Right ventricle myocardium superior (tissue), 1 donor: Measurements from ENCODE around the gene ST7. TPM values are rescaled to one million over a fixed set of nuclear protein-coding genes. Genes with fewer than 3 reads are reported as not detected.

Experiments used
- ATAC-seq: fragments of 200-7000 bp; cut with Tn5 transposase; one replicate; pipeline ENCODE4 v1.9.1; 2020; ENCODE audit warnings: mild to moderate bottlenecking; ENCODE audit not compliant: poor library complexity
- DNase-seq: peaks from one replicate; pipeline ENCODE4 v3.0.0-alpha.2; 2020
- intact Hi-C: fragments of 100-400 bp; cut with DNase I; formaldehyde crosslinking; loops from one replicate; pipeline ENCODE4 v1.11.2; 2022
- total RNA-seq: library from RNA; stranded (reverse); fragmentation: NEBNext Ultra II Directional; extraction: Animal tissue kit (Norgen Biotek cat#: 25700); gene quantifications from one replicate; pipeline ENCODE4 v1.2.1, GENCODE V29; 2021
- donor health status: DM: no; HTN: yes; CAD: no; lungs with severe emphysema.

The ST7 gene
- total RNA-seq, 1 donor from 2014 or later: 29.7 TPM

DNA sequence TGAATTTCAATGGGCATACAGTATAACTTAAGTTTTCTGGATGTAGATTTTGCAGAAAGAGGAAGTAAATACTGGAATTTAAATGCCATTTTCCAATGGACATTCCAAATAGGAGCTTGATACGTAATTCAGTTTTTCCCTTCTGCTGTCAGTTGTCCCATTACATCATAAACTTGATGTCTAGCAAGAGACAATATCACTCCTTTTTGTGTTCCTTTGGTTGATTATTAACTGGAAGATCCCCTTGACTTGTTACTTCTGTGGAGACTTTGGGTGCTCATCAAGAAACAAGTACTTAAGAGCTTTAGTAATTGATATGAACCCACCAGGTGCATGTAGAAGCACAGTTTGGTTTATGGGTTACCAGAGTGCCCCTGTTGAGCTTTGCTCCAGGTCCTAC, 116.1 kb downstream of the ST7 start:
- ATAC-seq: no peak
- no peak for DNase-seq
- intact Hi-C loops: no loop called here

DNA sequence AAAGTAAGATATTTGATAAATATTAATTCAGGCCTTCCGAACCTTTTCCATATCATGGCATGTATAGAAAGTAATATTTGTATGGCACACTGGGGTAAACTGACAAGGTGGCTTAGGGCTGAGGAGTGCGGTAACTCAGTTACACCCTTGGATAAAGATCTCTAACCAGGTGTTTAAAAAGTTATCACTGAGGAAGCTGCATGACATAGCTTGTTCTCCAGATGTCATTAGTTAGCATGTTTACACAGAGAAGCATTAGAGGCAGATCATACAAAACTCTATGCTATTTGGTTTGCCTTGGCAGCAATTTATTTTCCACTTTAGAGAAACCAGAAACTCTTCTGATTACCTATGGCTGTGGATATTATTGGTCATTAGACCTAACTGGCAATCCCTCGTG, 118.2 kb downstream of the ST7 start:
- intact Hi-C loops: no loop called here
- DNase-seq: no peak
- ATAC-seq: no peak

DNA sequence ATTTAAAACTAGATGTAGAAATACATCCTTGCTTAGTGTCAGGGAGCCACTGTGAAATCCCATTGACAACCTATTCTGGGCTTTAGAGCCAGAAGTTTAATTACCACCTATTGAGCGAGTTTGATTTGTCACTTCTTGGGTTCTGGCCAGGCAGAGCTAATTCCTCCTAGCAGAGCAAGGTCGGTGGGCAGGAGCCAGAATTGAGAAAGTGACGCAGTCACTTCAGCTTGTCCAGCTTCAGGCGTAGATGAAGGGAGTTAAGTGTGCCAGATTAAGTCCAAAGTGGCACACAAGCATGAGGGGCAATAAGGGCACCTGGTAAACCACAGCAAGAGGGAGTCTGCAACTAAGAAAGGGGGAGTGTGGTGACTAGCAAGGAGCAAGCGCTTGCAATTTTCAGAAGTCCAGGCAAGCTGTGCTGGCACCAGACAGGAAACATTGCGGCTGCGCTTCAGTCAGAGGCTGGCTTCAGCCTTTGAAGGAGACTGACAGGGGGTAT, 119.4 kb downstream of the ST7 start:
- DNase-seq (peak; percentile 62), ATAC-seq (peak; percentile 79)
- intact Hi-C loops: no loop called here

DNA sequence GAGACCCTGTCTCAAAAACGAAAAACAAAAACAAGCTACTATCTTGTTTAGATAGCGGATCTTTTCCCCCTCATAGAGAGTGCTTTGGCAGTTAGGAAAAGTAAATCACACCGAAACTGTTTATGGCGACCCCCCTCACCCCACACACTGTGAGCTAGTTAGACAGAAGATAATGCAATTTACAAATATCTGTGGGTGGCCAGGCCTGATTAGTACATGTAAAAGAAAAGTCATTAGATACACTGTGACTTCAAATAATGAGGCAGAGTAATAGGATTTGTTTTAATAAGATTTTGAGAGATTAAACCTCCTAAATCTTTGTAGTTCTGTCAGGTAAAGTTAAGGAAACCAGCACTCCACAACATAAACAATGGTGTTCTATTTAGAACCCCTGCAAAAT, 121.1 kb downstream of the ST7 start:
- intact Hi-C loops: no loop called here
- DNase-seq (no peak), ATAC-seq (no peak)

DNA sequence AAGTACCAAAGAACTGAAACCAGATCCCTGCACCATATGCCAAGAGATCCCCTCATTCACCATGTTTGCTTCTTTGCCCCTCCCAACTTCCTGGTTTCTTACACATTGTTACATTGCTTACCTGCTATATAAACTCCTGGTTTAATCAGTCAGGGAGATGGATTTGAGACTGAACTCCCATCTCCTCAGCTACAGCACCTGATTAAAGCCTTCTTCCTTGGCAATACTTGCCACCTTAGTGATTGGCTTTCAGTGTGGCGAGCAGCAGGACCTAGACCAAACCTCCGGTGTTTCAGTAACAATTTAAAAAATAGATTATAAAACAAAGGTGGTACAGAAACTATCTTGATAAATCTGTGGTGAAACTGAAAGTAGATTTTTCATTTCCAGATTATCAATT, 122.6 kb downstream of the ST7 start:
- intact Hi-C loops: no loop called here
- DNase-seq: no peak
- ATAC-seq: no peak

DNA sequence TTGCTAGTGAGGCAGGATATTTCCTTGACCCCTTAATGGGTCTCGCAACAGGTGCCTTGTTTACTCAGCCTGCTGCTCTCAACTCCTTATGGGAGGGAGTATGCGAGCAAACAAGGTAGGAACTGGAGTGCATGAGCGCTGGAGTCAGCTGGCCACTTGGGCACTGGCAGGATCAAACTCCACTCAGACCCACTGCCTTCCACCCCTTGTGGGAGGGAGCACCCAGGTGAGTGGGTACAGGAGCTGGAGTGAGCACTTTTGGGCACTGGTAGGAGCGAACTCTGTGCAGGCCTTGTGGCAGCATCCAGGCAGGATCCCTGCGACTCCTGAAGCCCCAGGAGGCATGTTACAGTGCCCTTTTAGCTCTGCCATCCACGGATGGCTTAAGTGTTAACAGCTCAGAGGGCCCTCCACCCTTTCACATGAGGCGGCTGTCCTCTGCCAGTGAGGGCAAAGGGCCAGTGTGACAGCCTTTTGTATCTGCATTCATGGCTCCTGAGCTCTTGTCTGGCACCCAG, 123.2 kb downstream of the ST7 start:
- peak; percentile 71 for DNase-seq
- ATAC-seq: peak; percentile 85
- intact Hi-C loops: no loop called here

DNA sequence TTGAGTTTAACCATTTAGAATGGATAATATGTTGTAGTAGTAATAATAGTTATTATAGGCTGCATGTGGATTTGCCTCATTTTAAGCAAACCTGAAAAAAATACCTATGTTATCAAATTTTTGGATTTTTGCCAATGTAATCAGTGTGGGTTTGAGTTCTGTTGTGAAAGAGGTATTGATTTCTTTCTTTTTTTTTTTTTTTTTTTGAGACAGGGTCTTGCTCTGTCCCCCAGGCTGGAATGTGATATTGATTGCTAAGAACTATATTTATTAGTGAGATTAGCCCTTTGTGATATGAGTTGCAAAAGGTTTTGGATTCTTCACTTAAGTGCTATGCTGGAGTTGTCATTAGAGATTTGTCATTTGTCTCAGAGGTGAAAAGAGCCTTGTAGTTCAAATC, 124.4 kb downstream of the ST7 start:
- no peak for DNase-seq
- no peak for ATAC-seq
- intact Hi-C loops: no loop called here

DNA sequence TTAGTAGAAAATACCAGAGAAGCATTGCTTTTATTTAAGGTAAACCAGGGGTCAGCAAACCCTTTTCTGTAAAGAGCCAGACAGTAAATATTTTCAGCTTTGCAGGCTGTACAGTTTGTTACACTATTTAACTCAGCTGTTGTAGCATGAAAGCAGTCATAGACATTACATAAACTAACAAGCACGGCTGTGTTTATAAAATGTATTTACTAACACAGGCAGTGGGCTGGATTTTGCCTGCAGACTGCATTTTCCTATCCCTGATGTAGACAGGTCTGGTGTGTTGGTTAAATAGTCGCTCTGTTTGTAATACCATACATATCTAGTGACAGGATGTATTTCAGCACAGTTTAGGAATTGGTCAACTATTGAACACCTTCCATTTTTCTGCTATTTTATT, 129.3 kb downstream of the ST7 start:
- no peak for ATAC-seq
- intact Hi-C loops: no loop called here
- no peak for DNase-seq

DNA sequence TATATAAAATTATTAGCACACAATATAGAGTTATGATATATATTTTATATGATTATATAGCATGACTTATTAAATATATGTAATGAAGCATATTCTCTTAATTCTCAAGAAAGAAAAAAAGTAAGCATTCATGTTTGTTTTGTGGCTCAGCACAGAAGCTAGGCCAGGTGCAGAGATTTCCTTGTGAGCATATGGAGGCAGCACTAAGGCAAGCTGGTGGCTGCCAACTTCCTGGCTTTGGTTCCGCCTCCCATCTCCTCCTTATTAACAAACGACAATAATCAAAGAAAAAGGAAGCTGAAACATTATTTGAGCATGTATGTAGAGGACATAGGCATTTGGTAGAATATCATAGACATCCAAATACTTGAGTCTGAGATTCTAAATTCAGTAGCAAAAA, 130.3 kb downstream of the ST7 start:
- ATAC-seq: no peak
- intact Hi-C loops: no loop called here

DNA sequence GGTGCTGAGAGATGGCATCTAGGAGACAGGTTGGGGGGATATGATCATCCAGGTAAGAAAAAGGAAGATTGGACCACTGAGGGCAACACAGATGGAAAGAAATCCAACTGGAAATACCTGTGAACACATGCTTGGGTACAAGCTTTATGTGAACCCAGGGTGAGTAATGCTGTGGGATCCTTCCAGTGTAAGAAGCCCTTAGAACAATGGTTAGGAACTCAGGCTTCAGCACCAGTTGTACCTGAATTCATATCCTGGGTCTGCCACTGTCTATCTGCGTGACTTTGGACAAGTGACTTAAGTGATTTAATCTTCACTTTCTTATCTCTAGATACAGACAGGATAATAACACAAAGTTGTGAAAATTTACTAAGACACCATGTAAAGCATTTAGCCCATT, 131.0 kb downstream of the ST7 start:
- DNase-seq (no peak), ATAC-seq (no peak)
- intact Hi-C loops: no loop called here

More for the DNA sequence above, 130.3 kb downstream of the ST7 start:
- no peak for DNase-seq

DNA sequence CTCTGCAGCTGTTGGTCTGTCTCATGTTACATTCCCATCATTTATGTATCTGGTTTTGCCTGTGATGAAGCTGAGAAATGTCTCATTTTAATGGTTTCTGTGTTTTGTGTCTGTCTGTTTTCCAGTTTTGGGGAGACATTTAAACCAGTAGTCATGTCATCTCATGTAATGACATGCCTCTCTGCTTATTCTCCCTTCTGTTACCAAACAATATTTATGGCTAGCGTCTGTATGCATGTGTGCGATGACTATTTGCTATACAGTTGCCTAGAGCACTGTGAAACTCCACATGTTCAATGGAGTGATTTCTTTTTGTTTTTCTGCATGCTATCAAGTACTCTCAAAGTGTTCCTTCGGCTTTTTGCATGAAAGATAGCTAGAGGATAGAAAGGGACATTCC, 132.0 kb downstream of the ST7 start:
- intact Hi-C loops: no loop called here
- DNase-seq (no peak), ATAC-seq (no peak)

DNA sequence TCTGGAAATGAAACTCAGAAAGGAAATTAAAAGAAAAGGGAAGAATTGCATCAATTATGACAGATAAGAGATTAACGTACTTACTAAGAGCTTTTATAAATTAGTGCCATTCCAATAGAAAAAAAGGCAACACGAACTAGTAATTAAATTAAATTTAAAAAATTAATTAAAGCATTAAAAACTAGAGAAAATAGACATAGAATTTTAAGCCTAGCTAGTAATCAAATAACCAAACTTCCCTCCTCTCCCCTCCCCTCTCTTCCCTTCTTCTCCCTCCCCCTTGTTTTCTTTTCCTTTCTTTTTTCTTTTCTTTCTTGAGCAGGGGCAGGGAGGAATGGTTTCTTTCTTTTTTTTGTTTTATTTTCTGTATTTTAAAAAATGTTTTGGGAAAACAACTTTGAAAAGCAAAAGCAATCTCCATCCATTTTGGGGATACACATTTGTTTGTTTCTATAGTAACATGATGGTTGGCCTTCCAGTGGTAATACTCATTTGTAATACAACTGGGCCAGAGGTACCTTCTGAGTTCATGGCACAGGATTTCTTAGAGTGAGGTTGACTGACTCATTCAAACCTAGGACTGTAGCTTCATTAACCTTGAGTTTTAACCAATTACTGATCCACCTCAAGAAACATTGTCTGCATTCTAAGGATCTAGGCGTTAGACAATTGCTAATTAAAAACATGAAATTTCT, 132.6 kb downstream of the ST7 start:
- no peak for ATAC-seq
- DNase-seq: no peak
- intact Hi-C loops: no loop called here

DNA sequence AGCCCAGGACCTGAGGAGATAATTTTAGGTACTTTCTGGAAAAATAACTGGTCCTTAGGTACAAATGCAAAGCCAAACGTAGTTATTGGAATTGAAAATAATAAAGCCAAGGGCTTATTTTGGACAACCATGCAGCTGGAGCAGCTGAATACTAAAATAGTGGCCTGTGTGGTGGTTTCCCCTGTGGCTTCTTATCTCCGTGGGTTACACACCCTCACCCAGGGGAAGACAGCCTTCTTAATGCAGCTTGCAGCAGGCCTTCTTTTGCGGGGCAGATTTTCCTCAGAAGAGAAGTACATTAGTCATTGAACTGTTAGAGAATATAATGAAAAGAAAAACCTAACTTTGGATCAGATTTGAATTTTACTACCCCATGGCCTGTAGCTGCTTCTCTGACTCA, 133.5 kb downstream of the ST7 start:
- ATAC-seq (peak; percentile 36), DNase-seq (no peak)
- intact Hi-C loops: no loop called here

DNA sequence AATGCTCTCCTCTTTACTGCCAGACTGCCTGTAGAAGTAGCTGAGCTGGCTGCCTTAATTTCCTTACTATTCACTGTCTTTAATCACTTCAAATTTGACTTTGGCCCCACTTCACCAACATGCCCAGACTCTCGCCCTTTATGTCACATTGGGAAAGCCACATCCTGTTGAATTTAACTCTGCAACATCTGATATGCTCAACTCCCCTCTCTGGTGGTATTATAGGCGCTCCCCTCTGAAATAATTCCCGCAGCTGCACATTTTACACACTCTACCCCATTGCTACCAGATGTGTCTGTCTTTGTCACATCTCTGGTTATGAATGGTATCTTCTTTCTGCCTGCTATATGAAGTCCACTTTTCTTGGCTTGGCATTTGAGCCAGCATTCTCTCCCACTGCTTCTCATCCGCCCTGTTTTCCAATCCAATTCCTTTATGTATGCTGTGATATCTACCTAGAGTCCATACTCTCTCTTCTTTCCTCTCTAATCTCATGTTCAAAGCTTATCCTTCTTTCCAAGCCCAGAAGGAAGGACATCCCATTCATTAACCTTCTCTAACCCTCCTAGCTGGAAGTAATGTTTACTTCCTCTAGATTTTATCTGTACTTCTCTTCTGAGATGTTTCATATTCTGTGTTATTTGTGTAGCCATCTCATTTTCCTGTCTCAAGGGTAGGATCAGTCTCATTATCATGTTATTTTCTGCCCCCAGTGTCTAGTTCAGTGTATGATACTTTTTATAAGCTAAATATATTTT, 134.5 kb downstream of the ST7 start:
- no peak for DNase-seq
- no peak for ATAC-seq
- intact Hi-C loops: no loop called here

DNA sequence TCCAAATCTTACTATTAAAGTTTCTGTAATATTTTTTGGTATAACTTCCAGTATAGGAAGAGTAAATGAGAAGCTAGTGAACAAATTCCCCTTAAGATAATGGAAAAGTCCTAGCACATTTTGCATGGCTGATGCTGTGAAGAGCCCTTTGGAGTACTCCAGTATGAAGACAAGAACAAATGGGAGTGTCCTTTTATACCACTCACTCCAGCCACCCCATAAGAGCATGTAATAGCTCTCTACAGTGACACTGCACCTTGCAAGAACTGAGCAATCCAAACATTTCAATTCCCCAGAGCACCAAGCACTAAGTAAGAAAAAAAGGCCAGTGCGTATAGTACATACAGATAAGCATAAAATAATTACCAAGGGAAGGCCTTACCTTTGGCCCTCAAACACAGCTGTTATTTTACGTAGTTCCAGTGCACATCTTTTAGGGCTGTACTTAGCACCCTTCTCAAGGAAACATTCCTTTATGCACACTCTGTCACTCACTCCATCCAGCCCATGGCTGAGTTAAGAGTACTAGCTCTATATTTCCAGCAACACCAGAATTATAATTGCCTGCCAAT, 135.4 kb downstream of the ST7 start:
- no peak for DNase-seq
- ATAC-seq: no peak
- intact Hi-C loops: no loop called here

DNA sequence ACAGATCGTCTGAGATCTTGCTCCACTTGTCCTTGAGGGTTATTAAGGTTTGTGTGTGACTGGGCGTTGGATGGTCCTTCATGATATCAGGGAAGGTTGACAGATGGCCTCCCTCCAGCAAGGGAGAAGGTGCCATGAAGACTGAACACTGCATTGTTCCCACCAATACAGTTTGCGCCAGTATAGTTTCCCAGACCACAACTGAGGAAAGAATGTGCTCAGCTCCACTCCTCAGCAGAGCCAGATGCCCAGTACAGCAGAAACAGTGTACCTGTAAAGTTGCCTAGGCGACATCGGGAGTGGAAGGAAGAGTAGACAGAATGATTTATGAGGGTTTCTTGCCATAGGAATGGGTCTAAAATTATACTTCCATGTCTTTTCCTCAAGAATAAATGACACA, 137.5 kb downstream of the ST7 start:
- ATAC-seq (peak; percentile 37), DNase-seq (no peak)
- intact Hi-C loops: no loop called here

DNA sequence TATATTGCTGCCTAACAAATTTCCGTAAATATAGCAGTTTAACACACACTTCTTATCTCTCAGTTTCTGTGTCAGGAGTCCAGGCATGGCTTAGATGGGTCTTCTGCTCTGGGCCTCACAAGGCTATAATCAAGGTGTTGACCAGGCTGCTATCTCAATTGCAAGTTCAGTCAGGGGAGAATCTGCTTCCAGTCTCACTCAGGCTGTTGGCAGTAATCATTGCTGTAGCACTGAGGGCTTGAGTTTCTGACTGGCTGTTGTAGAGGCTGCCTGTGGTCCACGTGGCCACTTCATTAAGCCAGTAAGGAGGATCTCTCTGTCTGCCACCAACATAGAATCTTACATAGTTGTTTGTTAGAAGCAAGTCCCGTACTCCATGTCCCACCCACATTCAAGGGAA, 138.4 kb downstream of the ST7 start:
- ATAC-seq: peak; percentile 59
- intact Hi-C loops: no loop called here
- no peak for DNase-seq

DNA sequence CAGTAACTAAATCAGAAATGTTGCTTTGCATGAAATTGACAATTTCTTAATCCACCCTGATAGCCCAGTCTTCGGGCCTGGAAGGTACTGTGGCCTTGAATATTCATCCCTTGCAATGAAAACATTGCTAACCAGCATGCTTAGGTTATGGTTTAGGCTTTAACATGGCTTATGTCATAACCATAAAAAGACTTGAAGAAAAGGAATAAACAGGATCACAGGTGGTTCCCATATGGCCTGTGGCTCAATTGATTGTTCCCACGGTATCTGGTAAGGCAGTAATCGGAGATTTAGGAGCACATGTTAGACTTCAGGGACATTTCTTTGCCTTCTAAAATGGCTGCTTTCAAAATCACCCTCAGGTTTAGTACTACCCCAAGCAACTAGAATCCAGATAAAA, 139.5 kb downstream of the ST7 start:
- no peak for DNase-seq
- intact Hi-C loops: no loop called here
- no peak for ATAC-seq

DNA sequence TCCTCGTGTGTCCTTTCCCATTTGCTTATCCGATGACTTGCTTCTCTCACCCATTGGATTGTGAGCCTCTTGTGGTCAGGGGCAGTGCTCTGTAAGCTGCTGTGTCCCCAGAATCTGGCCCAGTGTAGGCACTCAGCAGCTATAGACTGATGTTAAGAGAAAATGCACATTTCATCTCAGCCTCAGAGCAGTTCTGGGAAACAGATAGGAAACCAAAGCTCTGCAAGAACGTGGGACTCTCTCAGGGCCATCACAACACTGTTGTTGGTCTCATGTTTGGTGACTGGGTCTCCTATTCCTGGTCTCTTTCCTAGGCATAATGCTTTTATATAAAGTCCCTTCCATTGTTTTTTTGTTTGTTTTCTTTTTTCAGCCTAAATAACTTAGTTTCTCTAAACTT, 141.2 kb downstream of the ST7 start:
- intact Hi-C loops: no loop called here
- DNase-seq (no peak), ATAC-seq (no peak)

DNA sequence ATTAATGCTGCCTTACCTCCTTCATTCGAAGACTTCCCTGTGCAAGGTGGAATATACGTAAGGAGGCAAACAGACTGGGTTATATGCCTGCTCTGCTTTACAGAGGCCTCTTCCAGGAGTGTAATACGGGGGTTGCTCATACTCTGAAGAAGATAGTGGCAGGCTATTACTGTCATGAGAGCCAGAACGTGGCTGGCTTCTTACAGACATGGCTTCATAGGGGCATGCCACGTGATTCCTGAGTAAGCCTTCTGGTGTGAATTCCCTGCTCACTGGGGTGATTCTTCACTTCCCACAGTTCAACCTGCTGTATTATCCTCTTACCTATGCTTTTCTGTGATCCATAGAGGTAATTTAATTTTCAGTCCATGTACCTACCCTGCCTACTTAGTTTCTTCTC, 141.8 kb downstream of the ST7 start:
- intact Hi-C loops: no loop called here
- DNase-seq: no peak
- ATAC-seq: no peak
